Testis (tissue), 2 donors: ENCODE measurements around the gene SEMA4G.

Source experiments
- CTCF ChIP-seq, 3 experiments: fragments of 450-650 bp in 2 of 3; fragments of 200-600 bp in 1 of 3; sonication (generic) in 1 of 3; IDR thresholded peaks; one replicate each; pipeline ENCODE4 v1.5.1; 2016 to 2019; ENCODE audit warnings: antibody characterized with exemption in 3 of 3, mild to moderate bottlenecking in 2 of 3, moderate library complexity in 1 of 3
- POLR2A ChIP-seq: fragments of 450-650 bp; IDR thresholded peaks from one replicate; pipeline ENCODE4 v1.6.1; 2017; ENCODE audit warnings: antibody characterized with exemption, mild to moderate bottlenecking, moderate library complexity

DNA sequence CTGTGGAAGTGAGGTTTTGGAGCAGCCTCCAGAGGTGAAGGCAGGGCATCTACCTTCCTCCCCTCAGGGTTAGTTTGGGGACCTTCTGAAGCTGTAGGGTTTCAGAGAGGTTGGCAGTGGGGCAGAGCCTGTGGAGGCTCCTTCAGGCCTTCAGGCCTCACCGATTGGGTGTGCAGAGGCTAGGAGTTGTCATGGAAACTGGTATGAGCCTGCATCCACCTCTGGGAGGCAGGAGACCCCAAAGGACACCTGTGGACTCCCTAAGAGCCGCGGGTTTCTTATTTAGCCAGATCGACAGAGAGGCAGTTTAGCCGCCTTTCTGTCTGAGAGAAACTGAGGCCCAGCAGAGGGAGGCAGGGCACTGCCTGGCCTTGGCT is 32.3 kb downstream of the SEMA4G start:
- TF ChIP-seq CTCF (IDR thresholded peaks at IDR 0.05) (no peak), POLR2A (no peak)
